ENCODE measurements around the gene OCIAD1. TPM values are rescaled to one million over a fixed set of nuclear protein-coding genes. Genes with fewer than 3 reads are reported as not detected.

Gene OCIAD1
- total RNA-seq, 1 experiment from 2014 or later, result 133 TPM

GRCh38 chr4:48786549-48786948 lies 44.3 kb upstream of the OCIAD1 start:
- no peaks in the 10 kb centered on the region for H3K27me3 ChIP-seq (replicated peaks; ENCODE audit: control insufficient read depth, insufficient read depth, low read length)
- no peak overlapping the region for H3K27ac Mint-ChIP-seq (ENCODE audit: unreplicated experiment)
- intact Hi-C loops (cut with micrococcal nuclease; ENCODE audit: unreplicated experiment), result no loop called here
- no peaks in the 10 kb centered on the region for H3K4me1 ChIP-seq
- ChIA-PET POLR2A (no interaction called here), CTCF (no interaction called here)
- TF ChIP-seq CTCF (IDR thresholded peaks at IDR 0.05; ENCODE audit: insufficient read depth in 1 of 2, low read depth in 1 of 2, low read length in 1 of 2, severe bottlenecking in 1 of 2, unreplicated experiment in 1 of 2), result no peak
- no peaks in the 10 kb centered on the region for H3K36me3 ChIP-seq (ENCODE audit: control insufficient read depth, insufficient read depth, low read length)
- no peak overlapping the region for H3K4me3 Mint-ChIP-seq (ENCODE audit: unreplicated experiment)
- H3K4me3 ChIP-seq (ENCODE audit: low read depth, low read length), result no peak overlapping the region
- no TSS peak for BruUV-seq (replicated peaks)
- no peaks in the 10 kb centered on the region for H3K36me3 Mint-ChIP-seq (ENCODE audit: insufficient read depth, unreplicated experiment)
- no peaks in the 10 kb centered on the region for H3K9me3 ChIP-seq
- DNase-seq, result no peak
- H3K4me1 Mint-ChIP-seq (ENCODE audit: low read depth, unreplicated experiment), result no peaks in the 10 kb centered on the region
- no peaks in the 10 kb centered on the region for H3K27me3 Mint-ChIP-seq (ENCODE audit: insufficient read depth, unreplicated experiment)
- no peaks in the 10 kb centered on the region for H3K9me3 Mint-ChIP-seq (ENCODE audit: unreplicated experiment)

- no peaks in the 10 kb centered on the region for H3K4me1 ChIP-seq
- intact Hi-C loops (cut with micrococcal nuclease; ENCODE audit: unreplicated experiment), result no loop called here
These were observed 43.8 kb upstream of the OCIAD1 start for GRCh38 chr4:48787056-48787455.

GRCh38 chr4:48790561-48790960 lies 40.3 kb upstream of the OCIAD1 start:
- TF ChIP-seq CTCF (IDR thresholded peaks at IDR 0.05; ENCODE audit: insufficient read depth in 1 of 2, low read depth in 1 of 2, low read length in 1 of 2, severe bottlenecking in 1 of 2, unreplicated experiment in 1 of 2), result no peak
- ChIA-PET CTCF (no interaction called here), POLR2A (no interaction called here)
- Histone ChIP-seq H3K9me3 (no peaks in the 10 kb centered on the region), H3K36me3 (ENCODE audit: control insufficient read depth, insufficient read depth, low read length) (no peaks in the 10 kb centered on the region), H3K4me3 (ENCODE audit: low read depth, low read length) (no peak overlapping the region), H3K27me3 (replicated peaks; ENCODE audit: control insufficient read depth, insufficient read depth, low read length) (no peaks in the 10 kb centered on the region), H3K4me1 (no peaks in the 10 kb centered on the region)
- Mint-ChIP-seq H3K27ac (ENCODE audit: unreplicated experiment) (no peak overlapping the region), H3K9me3 (ENCODE audit: unreplicated experiment) (no peaks in the 10 kb centered on the region), H3K4me3 (ENCODE audit: unreplicated experiment) (no peak overlapping the region), H3K36me3 (ENCODE audit: insufficient read depth, unreplicated experiment) (no peaks in the 10 kb centered on the region), H3K4me1 (ENCODE audit: low read depth, unreplicated experiment) (no peaks in the 10 kb centered on the region), H3K27me3 (ENCODE audit: insufficient read depth, unreplicated experiment) (no peaks in the 10 kb centered on the region)
- intact Hi-C loops (cut with micrococcal nuclease; ENCODE audit: unreplicated experiment), result no loop called here
- no peak for DNase-seq
- no TSS peak for BruUV-seq (replicated peaks)

More at GRCh38 chr4:48787056-48787455, 43.8 kb upstream of the OCIAD1 start:
- Mint-ChIP-seq H3K27me3 (ENCODE audit: insufficient read depth, unreplicated experiment) (no peaks in the 10 kb centered on the region), H3K4me1 (ENCODE audit: low read depth, unreplicated experiment) (no peaks in the 10 kb centered on the region), H3K27ac (ENCODE audit: unreplicated experiment) (no peak overlapping the region), H3K36me3 (ENCODE audit: insufficient read depth, unreplicated experiment) (no peaks in the 10 kb centered on the region), H3K9me3 (ENCODE audit: unreplicated experiment) (no peaks in the 10 kb centered on the region), H3K4me3 (ENCODE audit: unreplicated experiment) (no peak overlapping the region)
- no peaks in the 10 kb centered on the region for H3K27me3 ChIP-seq (replicated peaks; ENCODE audit: control insufficient read depth, insufficient read depth, low read length)
- ChIA-PET POLR2A (no interaction called here), CTCF (no interaction called here)
- TF ChIP-seq CTCF (IDR thresholded peaks at IDR 0.05; ENCODE audit: insufficient read depth in 1 of 2, low read depth in 1 of 2, low read length in 1 of 2, severe bottlenecking in 1 of 2, unreplicated experiment in 1 of 2), result no peak
- H3K36me3 ChIP-seq (ENCODE audit: control insufficient read depth, insufficient read depth, low read length), result no peaks in the 10 kb centered on the region
- no peaks in the 10 kb centered on the region for H3K9me3 ChIP-seq
- no peak for DNase-seq
- no peak overlapping the region for H3K4me3 ChIP-seq (ENCODE audit: low read depth, low read length)
- no TSS peak for BruUV-seq (replicated peaks)
